ENCODE measurements around the gene MKRN1. TPM values are rescaled to one million over a fixed set of nuclear protein-coding genes. Genes with fewer than 3 reads are reported as not detected.
"Not testable (repeated sequence)": the region's sequence is repeated elsewhere in the genome, so short reads cannot be mapped to it uniquely, and the experiment has no call there.

The MKRN1 gene
- total RNA-seq, 2 donors from 2014 or later, result 39.7 to 62.1 TPM

- no peaks in the 10 kb centered on the region for H3K4me1 ChIP-seq (ENCODE audit: control insufficient read depth in 1 of 2, low read depth in 2 of 2)
- no peaks in the 10 kb centered on the region for H3K9me3 ChIP-seq
- DNase-seq (ENCODE audit: low spot score) (no peak), ATAC-seq (ENCODE audit: insufficient number of reproducible peaks, low FRiP score, low read depth) (no peak)
- H3K27me3 ChIP-seq (replicated peaks; ENCODE audit: insufficient read depth), result no peaks in the 10 kb centered on the region
- no peak for TF ChIP-seq CTCF (IDR thresholded peaks at IDR 0.05)
- no peak overlapping the region for H3K4me3 ChIP-seq
- no peak overlapping the region for H3K27ac ChIP-seq
- H3K36me3 ChIP-seq, result peaks cover 55% of the 10 kb centered on the region
These were observed 20.4 kb downstream of the MKRN1 start for GRCh38 chr7:140458916-140459315.

DNA sequence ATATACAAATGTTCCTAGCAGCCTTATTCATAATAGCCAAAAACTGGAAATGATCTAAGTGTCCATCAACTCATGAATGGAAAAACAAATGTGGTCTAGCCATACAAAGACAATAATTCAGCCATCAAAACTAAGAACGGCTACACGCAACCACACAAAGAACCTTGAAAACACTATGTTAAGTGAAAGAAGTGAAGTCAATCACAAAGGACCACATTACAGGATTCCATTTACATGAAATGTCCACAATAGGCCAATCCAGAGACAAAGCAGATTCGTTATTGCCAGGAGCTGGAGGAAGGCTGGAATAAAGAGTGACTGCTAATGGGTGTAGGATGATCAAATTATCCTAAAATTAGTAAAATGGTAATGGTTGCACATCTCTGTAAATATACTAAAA is 21.1 kb downstream of the MKRN1 start:
- Histone ChIP-seq H3K9me3 (no peaks in the 10 kb centered on the region), H3K36me3 (peaks cover 57% of the 10 kb centered on the region), H3K4me1 (ENCODE audit: control insufficient read depth in 1 of 2, low read depth in 2 of 2) (no peaks in the 10 kb centered on the region), H3K27me3 (replicated peaks; ENCODE audit: insufficient read depth) (no peaks in the 10 kb centered on the region), H3K27ac (no peak overlapping the region), H3K4me3 (no peak overlapping the region)
- DNase-seq (ENCODE audit: low spot score), result no peak
- TF ChIP-seq CTCF (IDR thresholded peaks at IDR 0.05), result no peak
- ATAC-seq (ENCODE audit: insufficient number of reproducible peaks, low FRiP score, low read depth), result no peak

DNA sequence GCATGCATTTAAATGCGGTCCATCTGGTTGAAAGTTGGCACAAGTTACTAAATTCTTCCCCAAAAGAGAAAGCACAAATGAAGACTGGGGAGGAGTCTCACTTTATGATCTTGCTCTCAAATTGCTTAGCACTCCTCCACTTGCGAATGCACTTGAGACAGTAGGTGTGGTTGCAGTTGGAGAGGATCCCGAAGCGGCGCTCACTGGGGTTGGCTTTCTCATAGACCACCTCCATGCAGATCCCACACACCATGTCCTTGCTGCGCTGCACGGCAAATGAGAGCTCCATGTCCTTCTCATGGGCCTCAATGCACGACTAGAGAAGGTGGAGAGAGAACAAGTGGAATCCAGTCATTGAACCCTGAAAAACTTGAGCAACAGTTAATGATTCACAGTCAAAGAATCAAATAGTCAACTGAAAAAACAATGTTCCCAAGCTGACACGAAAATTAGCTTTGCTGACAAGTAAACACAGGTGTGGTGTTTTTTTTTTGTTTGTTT is 22.7 kb downstream of the MKRN1 start:
- Histone ChIP-seq H3K27me3 (replicated peaks; ENCODE audit: insufficient read depth) (no peaks in the 10 kb centered on the region), H3K27ac (no peak overlapping the region), H3K36me3 (peaks cover 56% of the 10 kb centered on the region), H3K4me1 (ENCODE audit: control insufficient read depth in 1 of 2, low read depth in 2 of 2) (no peaks in the 10 kb centered on the region), H3K9me3 (no peaks in the 10 kb centered on the region), H3K4me3 (no peak overlapping the region)
- no peak for TF ChIP-seq CTCF (IDR thresholded peaks at IDR 0.05)
- no peak for ATAC-seq (ENCODE audit: insufficient number of reproducible peaks, low FRiP score, low read depth)
- no peak for DNase-seq (ENCODE audit: low spot score)

DNA sequence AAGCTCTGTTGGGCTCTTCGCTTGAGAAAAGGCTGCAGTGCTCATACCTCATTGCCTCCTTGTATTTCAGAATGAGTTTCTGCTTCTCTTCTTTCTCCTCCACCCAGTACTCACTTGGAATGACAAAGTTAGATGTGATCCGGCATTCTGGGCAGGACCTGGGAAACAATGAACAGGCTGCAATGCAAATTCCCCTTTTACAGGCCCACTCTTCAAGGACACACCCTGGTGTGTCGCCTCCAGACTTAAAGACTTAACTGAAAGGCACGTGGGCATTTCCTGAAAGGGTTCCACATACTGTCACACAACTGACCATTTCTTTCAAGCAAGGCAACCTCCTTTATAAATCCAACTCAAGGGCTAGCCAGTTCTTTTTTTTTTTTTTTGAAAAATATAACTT is 23.6 kb downstream of the MKRN1 start:
- no peak for DNase-seq (ENCODE audit: low spot score)
- no peak for TF ChIP-seq CTCF (IDR thresholded peaks at IDR 0.05)
- no peaks in the 10 kb centered on the region for H3K4me1 ChIP-seq (ENCODE audit: control insufficient read depth in 1 of 2, low read depth in 2 of 2)
- no peaks in the 10 kb centered on the region for H3K9me3 ChIP-seq
- no peak for ATAC-seq (ENCODE audit: insufficient number of reproducible peaks, low FRiP score, low read depth)
- H3K36me3 ChIP-seq, result peaks cover 50% of the 10 kb centered on the region
- no peak overlapping the region for H3K27ac ChIP-seq
- H3K27me3 ChIP-seq (replicated peaks; ENCODE audit: insufficient read depth), result no peaks in the 10 kb centered on the region
- no peak overlapping the region for H3K4me3 ChIP-seq

DNA sequence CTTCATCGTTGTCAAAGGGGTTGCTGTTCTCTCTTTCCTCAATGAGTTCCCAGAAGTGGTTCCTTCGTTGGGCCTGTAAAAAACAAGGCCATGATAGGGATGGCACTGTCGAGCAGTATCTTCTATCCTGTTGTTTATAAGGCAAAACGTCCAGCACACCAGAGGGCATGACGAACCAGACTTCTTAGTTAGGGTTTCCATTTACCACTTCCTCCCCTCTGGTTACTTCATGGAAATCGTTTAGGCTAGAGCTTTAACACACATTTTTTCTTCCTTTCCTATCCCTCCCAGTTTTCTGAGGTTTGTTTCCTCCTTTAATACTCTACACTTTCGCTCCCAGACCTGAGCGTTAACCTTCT is 24.7 kb downstream of the MKRN1 start:
- no peak for ATAC-seq (ENCODE audit: insufficient number of reproducible peaks, low FRiP score, low read depth)
- Histone ChIP-seq H3K27ac (no peak overlapping the region), H3K9me3 (no peaks in the 10 kb centered on the region), H3K27me3 (replicated peaks; ENCODE audit: insufficient read depth) (no peaks in the 10 kb centered on the region), H3K36me3 (peaks cover 45% of the 10 kb centered on the region), H3K4me3 (no peak overlapping the region), H3K4me1 (ENCODE audit: control insufficient read depth in 1 of 2, low read depth in 2 of 2) (no peaks in the 10 kb centered on the region)
- no peak for TF ChIP-seq CTCF (IDR thresholded peaks at IDR 0.05)
- no peak for DNase-seq (ENCODE audit: low spot score)

DNA sequence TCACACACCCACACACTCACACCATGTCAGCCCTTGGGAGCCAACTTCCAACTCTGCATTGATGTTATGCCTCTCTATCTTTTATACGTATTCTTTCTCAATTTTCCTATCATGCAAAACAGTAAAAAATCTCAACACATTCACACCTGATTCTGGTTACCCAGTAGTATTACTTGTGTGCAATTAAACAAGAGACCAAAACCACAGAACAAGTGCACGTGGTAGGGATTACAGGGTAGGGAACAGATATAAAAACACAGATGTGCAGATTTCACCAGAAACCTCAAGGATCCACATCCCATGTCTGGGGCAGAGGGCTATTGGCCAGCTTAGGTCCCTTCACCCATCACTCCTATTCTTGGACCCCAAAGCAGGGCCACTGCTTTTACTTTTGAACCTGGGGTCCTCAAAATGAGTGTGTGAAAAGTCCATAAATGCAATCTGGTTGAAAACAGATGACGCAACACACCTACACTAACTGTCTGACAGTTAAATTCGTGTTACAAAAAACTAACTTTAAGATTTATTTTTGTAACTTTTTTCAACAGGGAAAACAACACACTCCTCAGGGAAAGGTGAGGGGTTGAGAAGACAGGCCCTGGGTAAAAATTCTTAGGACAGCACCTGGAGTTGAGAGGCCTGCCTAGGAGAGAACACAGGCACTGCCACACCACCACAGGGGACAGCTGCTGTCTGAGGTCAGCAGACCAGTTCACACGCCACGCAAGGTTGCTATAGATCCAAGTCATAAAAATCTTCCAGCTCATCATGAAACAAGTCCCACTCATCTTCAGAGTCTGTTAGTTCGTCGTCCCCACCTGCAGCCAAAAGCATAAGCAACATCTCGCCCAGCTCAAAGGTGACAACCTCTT is 25.3 kb downstream of the MKRN1 start:
- H3K36me3 ChIP-seq, result peaks cover 44% of the 10 kb centered on the region
- not testable (repeated sequence) for H3K27ac ChIP-seq; H3K9me3 ChIP-seq; ATAC-seq (ENCODE audit: insufficient number of reproducible peaks, low FRiP score, low read depth); H3K4me3 ChIP-seq; H3K4me1 ChIP-seq (ENCODE audit: control insufficient read depth in 1 of 2, low read depth in 2 of 2); H3K27me3 ChIP-seq (replicated peaks; ENCODE audit: insufficient read depth); DNase-seq (ENCODE audit: low spot score)
